ENCODE data around the gene MELK.

- TF ChIP-seq CTCF (conservative IDR thresholded peaks at IDR 0.05; ENCODE audit: low read depth, low read length): no peak
- TF ChIP-seq EZH2 (IDR thresholded peaks at IDR 0.05; ENCODE audit: borderline replicate concordance, low read depth, low read length, poor library complexity, severe bottlenecking): no peak
These were observed 119.0 kb downstream of the MELK start for GRCh38 chr9:36691671-36692070.
